ENCODE measurements around the gene IL2RA. TPM values are rescaled to one million over a fixed set of nuclear protein-coding genes. Genes with fewer than 3 reads are reported as not detected.

Gene IL2RA
- total RNA-seq, result not detected in 2 replicates

GRCh38 chr10:6062101-6062771 is at the start of gene IL2RA:
TSS of gene IL2RA (minus strand) at chr10:6062367. CDS start at chr10:6062151, 216 bp downstream.

GRCh38 chr10:6088721-6089333 is 26.7 kb upstream of the IL2RA start, which contains the start of gene RBM17:
TSS of gene RBM17 (plus strand) at chr10:6089034. CDS start at chr10:6097066, 8,032 bp downstream.

GRCh38 chr10:5977471-5978229 is 84.5 kb downstream of the IL2RA start, which contains the start of gene IL15RA:
TSS of gene IL15RA (minus strand) at chr10:5977543. CDS start at chr10:5977492, 51 bp downstream.

Small RNA genes lying within 50 kb of the gene (small RNA-seq; reads per million reads assigned to genes)
- not detected for gene RF00397 (ENCODE audit: low replicate concordance)

Other genes with a start within 250 kb of the IL2RA start
- gene GDI2, start 248.9 kb downstream of the IL2RA start, total RNA-seq, result 570 and 590 TPM in 2 replicates
- gene ANKRD16, start 172.5 kb downstream of the IL2RA start, total RNA-seq, result 4.2 and 8.9 TPM in 2 replicates
- gene FBH1, start 172.1 kb downstream of the IL2RA start, total RNA-seq, result 75.9 and 109 TPM in 2 replicates
- 10.7 and 11.2 TPM in 2 replicates for gene IL15RA, start 84.8 kb downstream of the IL2RA start, total RNA-seq
- 32.6 and 38.8 TPM in 2 replicates for gene RBM17, start 26.7 kb upstream of the IL2RA start, total RNA-seq
- 14.7 and 68.6 TPM in 2 replicates for gene PFKFB3, start 140.6 kb upstream of the IL2RA start, total RNA-seq

Data from placental pericyte (primary cell).